GM21825 (cell line): Measurements from ENCODE around the gene ADRA2B.
"Not testable (repeated sequence)": the region's sequence is repeated elsewhere in the genome, so short reads cannot be mapped to it uniquely, and the experiment has no call there.

Experiments
- ATAC-seq: cut with Tn5 transposase; IDR thresholded peaks from one replicate; pipeline ENCODE4 v1.9.1; 2021; ENCODE audit warnings: mild to moderate bottlenecking, moderate library complexity; ENCODE audit not compliant: unreplicated experiment

Gene ADRA2B

DNA sequence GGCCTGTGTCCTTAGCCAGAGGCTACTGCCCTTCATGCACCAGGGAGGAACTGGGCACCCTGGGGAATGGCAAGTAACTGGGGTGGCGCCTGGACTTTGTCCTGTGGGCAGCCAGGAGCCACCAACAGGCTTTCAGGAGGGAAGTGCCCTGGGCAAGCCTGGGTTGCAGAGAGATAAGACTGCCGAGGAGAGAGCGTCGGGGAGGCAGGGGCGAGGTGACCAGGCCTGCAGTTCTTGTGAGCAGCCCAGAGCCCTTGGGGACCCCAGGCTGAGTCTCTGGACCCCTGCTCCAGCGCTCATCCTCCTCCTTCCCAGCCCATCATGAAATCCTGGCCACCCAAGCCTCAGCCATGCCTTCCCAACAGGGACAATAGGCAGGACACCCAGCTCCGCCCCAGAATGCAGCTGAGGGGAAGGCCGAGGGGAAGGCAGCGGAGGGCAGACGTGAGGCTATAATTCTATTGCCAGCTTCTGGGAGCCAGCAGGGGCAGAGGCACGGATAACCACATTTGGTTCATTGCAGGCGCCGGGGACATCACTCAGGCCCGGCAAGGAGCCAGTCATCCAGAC is 25.1 kb downstream of the ADRA2B start:
- ATAC-seq = no peak

DNA sequence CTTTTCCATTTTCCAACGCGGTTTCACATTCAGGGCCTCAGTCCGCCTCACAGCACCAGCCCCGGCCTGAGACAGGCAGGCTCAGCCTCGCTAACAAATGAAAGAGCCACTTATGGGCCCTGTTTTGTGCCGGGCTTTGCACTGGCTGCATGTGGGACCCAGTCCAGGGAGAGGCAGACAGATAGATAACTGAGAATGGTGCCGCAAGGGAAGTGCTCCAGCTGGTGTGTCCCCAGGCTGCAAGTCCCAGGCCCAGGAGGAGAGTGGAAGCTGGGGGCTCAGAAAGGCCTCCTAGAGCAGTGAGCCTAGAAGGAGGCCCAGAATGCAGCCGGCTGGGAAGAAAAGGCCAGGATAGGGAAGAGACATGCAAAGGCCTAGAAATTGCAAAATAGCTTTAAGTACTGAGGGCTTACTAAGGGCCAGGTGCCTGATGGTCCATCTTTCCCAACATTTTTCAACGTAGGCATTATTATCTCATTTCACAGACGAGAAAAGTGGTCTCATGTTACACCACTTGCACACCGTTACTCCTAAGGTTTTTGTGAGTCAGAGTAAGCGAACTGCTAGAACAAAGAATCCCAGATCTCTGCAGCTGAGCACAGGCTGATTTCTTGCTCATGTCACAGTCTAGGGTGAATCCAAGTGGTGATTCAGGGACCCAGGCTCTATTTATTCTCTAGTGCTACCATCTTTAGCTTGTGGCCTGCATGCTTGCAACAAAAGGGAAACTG is 26.0 kb downstream of the ADRA2B start:
- ATAC-seq = no peak

- ATAC-seq = no peak
These were observed 26.8 kb downstream of the ADRA2B start for GRCh38 chr2:96089356-96090195.

DNA sequence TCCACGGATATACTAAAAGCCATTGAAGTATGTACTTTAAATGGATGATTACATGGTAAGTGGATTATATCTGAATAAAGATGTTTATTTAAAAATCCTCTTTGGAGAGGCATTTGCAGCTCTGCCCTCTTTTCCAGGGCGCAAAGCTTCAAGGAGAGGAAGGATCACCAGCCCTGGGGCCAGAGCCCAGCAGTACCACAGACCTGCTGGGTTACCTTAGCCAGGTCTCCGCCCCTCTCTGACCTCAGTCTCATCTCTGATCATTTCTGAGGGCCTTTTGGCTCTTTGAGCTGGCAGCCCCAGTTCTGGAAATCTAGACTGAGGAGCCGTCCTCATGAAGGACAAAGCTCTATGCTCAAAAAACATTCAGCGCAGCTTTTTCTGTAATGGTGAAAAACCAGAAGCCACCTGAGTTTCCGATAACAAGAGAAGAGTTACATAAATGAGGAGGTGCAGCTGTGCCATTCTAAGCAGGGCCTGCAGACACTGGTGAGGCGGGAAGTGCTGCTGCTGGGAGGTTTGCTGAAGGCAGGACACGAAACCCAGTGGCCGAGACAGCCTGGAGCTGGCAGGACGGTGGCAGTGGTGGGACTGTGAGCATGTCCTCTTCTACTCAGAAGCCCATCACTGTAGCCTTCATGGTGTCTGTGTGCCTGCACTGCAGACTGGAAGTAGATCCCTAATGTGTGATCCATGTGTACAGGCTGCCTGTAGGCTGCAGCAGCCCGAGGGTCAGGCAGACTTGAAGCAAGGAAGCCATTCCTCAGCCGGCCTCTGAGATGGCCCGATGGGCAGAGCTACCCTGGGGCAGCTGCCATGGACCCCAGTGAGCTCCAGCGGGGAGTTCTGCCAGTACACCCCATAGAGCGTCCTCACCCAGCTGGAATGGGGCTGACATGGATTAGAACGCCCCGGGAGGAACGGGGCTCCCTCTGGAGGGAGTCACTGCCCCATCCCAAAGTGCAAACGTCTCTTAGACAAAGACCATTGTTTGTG is 27.7 kb downstream of the ADRA2B start:
- no peak for ATAC-seq

- no peak for ATAC-seq
These were observed 29.2 kb downstream of the ADRA2B start for GRCh38 chr2:96087130-96087529.

- ATAC-seq = no peak
These were observed 30.6 kb downstream of the ADRA2B start for GRCh38 chr2:96085541-96086355.

DNA sequence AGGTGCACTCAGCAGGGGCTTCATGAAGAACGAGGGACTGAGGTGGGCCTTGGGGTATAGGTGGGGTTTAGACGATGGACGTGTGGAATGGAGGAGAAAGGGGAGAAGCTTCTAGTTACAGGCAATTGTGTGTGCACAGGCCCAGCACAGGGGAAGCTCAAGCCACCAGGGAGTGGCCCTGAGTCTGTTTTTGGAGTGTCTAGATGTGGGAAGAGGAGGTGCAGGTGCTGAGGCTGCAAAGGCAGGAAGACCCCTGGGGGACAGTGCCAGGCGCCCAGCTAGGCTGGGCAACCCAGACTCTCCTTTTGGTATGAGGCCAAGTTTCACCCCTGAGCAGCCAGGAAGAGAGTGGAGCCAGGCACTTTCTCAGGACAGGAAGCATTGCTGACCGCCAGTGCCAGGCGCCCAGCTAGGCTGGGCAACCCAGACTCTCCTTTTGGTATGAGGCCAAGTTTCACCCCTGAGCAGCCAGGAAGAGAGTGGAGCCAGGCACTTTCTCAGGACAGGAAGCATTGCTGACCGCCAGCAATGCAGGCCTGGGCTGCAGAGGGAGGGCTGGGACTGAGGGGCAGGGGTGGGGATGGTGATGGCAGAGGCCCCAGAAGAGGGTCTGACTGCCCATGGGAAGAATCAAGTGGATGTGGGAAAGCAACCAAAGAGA is 31.4 kb downstream of the ADRA2B start:
- ATAC-seq = not testable (repeated sequence)

DNA sequence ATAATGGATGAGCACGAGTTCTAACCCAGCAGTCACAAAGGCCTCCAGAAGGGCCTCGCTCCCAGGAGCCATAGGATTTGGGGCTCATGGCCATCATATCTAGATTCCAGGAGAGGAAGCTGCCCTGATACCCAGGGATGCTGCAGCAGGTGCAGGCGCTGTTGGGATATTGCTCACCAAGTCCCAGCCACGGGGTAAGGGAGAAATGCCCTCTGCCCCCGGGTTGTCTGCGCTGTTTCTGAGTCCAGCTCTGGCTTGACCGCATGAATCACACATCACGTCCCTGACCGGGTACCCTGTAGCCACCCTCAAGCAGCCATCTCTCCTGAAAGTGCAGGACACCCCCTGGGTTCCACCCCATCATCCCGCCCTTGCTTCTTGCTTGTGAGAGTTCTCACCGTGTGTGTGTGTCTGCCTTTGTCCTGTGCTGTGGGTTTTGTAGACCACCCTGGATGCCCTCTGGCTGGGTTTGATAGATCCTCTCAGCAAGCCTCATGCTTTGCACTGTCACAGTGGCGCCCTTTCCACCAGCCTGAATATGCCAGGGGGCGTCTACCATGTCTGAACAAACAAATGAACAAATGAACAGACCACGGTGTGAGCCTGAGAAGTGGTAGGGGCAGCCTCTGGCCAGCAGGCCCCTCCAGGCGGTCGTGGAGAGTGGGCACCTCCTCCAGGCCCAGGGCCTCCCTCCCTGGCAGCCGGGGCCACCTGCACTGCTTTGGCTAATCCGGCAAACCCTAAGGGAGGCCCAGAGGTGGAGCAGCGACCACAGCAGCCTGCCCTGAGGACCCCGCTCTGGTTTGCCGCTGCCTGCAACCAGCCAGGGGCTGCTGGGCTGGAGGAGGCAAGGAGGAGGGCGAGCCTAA is 32.1 kb downstream of the ADRA2B start:
- ATAC-seq = no peak

DNA sequence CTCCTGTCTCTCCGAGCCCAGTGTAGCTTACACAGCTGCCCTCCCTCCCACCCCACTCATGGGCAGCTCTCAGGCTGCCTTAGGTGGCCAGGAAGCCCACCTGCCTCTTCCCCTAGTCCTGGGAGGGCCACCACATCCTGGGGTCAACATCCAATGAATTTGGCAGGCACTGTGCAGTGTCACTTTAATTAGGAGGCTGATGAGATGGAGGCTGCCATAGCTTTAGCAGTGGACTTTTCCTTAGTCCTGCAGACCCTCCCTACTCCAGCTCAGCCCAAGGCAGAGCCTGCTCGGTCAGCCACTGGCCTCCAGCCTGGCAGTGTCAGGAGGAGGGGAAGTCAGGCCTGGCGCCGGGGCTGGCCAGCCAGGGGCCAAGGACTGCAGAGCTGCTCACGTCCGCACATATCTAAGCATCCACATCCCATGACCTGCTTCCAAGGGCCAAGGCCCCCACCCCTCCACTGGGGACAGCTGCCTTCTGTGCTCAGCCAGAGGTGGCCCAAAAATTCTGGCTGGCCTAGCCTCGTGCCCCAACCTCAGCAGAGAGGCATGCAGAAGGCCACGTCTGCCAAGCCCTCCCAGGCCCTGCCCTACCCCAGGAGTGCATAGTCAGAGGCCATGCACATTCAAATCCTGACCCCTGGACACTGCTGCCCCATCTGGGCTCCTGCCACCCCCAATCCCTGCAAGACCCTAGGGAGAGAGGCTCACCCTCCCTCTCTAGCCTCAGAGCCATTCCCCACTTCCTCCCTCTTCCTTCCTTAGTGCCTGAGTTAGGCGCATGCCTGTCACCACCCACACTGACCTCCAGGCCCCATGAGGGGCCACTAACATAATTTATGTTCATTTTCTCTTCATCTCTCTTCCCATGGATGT is 33.1 kb downstream of the ADRA2B start:
- no peak for ATAC-seq

DNA sequence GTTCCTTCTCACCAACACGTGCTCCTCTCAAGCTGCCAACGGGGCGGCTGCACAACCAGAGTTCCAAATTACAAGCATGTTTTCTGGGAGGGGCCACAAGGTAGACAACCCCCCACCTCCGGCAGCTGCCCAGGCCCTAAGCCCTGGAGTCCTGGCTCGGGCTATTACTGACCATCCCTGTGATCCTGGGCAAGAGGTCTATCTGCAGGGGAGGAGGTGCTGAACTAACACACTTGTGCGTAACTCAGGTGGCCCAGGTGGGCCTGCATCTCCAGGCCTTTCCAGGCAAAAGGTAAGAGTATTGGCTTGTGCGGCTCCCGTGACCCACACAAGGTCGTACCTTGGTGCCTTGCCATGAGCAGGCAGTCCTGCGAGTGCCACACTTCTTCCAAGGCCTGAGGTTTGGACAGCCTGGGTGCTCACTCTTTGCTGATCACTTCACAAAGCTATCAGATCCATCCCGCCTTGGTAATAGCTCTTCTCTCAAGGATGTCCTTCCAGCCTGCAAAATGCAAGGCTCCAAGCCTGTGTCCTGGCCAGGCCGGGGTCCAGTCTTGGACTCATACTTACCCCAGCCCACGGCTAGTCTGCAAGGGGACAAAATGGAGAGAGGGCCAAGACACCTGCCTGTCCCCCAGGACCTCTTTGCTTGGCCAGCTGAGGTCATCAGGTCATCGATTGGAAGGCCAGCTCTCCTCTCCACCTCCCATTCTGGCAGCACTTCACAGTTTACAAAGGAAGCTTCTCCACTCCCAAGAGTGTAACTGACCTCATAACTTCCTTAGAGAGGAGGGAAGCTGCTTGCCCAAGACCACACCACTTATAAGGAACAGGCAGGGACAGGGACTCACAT is 33.9 kb downstream of the ADRA2B start:
- ATAC-seq = no peak

DNA sequence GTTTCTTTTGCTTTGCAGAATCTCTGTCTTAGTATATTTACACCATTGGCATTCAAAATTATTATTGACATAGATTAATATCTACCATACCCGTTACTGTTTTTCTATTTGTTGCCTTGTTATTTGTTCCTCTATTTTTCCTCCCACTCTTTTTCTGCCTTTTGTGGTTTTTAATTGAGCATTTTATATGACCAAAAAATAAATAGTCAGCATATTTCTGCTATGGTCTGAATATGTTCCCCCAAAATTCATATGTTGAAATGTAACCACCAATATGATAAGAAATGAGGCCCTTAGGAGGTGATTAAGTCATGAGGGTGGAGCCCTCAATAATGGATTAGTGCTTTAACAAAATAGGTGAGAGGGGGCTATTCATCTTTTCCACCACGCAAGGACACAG is 35.3 kb downstream of the ADRA2B start:
- no peak for ATAC-seq

DNA sequence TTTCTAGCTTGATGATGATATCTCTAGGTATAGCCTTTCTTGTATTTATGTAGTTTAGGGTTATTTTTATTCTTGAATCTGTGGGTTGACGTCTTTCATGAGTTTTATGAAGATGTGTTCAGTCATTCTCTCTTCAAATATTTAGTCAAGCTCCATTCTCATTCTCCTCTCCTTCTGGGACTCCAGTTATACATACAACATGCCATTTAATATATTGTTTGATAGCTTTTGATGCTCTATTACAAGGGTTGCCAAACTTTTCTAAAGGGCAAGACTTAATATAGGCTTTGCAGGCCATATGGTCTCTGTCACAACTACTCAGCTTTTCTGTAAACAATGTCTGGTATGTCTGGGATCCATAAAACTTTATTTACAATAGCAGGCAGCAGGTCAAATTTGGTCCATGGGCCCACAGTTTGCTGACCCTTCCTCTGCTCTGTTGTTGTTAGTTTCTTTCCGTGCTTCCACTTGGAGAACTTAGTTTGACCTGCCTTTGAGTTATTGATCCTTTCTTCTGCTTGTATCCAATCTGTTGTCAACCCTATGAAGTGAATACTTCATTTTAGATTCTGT is 41.1 kb downstream of the ADRA2B start:
- no peak for ATAC-seq

DNA sequence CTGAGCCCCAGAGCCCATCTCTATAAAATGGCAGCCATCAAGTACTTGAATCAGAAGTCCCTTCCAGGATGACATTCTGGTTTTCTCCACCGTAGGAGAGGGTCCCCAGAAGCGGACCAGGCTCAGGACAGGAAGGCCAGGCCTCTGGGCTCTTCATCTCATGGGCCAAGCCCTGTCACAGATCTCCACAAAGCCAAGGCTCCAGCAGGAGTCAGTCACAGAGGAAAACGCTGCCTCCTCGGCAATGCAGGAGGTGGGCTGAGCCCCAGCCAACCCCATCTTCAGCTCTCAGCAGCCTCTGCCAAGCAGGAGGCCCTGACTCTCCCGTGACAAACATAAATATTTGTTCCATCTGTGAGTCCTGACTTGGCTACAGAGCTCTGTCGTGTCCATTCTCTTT is 42.2 kb downstream of the ADRA2B start:
- no peak for ATAC-seq

DNA sequence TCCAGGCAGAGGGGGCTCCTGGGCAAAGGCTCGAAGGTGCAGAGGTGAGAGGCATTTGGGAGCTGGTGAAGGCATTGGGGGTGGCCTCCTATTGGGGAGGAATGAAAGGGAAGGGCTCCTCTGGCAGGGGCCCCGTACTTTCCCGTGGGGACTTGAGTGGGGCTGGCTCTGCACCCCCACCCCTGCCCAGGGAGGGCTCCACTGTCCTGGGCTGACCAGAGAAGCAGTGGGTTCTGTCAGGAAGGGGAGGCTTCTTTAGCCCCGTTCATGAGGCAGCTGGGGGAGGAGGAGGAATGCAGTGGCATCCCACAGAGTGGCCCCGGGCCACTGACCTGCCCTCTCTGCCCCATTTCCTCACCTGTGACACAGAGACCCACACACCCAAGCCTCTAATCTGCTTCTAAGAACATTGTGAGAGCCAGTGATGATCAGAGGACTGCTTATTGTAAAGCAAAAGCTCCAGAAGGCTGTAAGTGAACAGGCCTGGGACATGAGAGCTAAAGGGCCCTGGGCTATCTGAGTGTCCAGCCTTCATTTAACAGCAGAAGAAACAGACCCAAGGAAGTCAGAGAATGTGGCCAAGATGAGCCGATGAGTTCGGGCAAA is 43.1 kb downstream of the ADRA2B start:
- no peak for ATAC-seq

DNA sequence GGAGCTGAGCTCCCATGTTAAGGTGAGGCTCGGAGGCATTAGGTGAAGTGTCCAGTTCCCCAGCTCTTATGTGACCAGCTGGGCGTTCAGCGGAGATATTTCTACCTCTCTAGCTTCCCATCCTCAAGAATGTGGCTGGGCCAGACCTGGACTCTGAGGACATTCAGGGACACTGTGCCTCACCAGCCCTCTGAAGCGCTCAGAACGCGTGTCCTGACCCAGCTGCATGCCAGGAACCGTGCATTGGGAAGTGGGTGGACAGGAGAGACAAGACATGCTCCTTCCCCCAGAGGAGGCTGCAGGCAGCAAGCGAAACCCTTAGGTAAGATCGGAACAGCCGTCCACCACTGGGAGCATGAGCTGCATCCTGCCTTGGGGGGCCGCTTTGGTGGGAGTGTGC is 43.6 kb downstream of the ADRA2B start:
- no peak for ATAC-seq

GRCh38 chr2:96071977-96072491 is 44.3 kb downstream of the ADRA2B start:
- not testable (repeated sequence) for ATAC-seq
